Transverse colon (tissue), 4 donors: Measurements from ENCODE around the gene NR3C2. TPM values are rescaled to one million over a fixed set of nuclear protein-coding genes. Genes with fewer than 3 reads are reported as not detected.

Source experiments
- DNase-seq: peaks from one replicate; pipeline ENCODE4 v3.0.0-alpha.2; 2019
- H3K27ac ChIP-seq, 4 donors: fragments of 200-600 bp; sonication (generic); 2 replicates each; pipeline ENCODE4 v1.5.1; 2016 to 2018; ENCODE audit warnings: inconsistent platforms in 4 of 4
- H3K27me3 ChIP-seq: fragments of 200-600 bp; sonication (generic); 2 replicates; pipeline ENCODE4 v1.5.1; 2017; ENCODE audit warnings: inconsistent platforms
- H3K36me3 ChIP-seq, 4 donors: fragments of 200-600 bp; sonication (generic); 2 replicates each; pipeline ENCODE4 v1.5.1; 2017 to 2019; ENCODE audit warnings: inconsistent platforms in 4 of 4
- H3K4me1 ChIP-seq, 4 donors: fragments of 200-600 bp; sonication (generic); 2 replicates each; pipeline ENCODE4 v1.5.1; 2017 to 2020; ENCODE audit warnings: inconsistent platforms in 4 of 4
- H3K4me3 ChIP-seq, 4 donors: fragments of 200-600 bp; sonication (generic); 1 replicate in 1 of 4; 2 replicates in 3 of 4; pipeline versions ENCODE4 v1.5.1 to v1.6.1; 2017 to 2019; ENCODE audit warnings: inconsistent platforms in 4 of 4
- H3K9me3 ChIP-seq, 2 donors: fragments of 200-600 bp; sonication (generic); 2 replicates each; pipeline ENCODE4 v1.5.1; 2017 to 2019; ENCODE audit warnings: inconsistent platforms in 2 of 2
- CTCF ChIP-seq, 5 experiments: fragments of 200-600 bp in 3 of 5; fragments of 450-650 bp in 2 of 5; sonication (generic) in 3 of 5; IDR thresholded peaks; 1 replicate in 2 of 5; 2 replicates in 3 of 5; pipeline ENCODE4 v1.5.1; 2016 to 2017; ENCODE audit warnings: antibody characterized with exemption in 5 of 5, inconsistent platforms in 3 of 5, mild to moderate bottlenecking in 2 of 5, moderate library complexity in 1 of 5
- EP300 ChIP-seq: sonication (generic); formaldehyde crosslinking; IDR thresholded peaks from one replicate; pipeline ENCODE4 v1.6.1; 2017; ENCODE audit warnings: antibody characterized with exemption, low read depth
- POLR2A ChIP-seq: fragments of 450-650 bp; IDR thresholded peaks from one replicate; pipeline ENCODE4 v1.6.1; 2016; ENCODE audit warnings: antibody characterized with exemption, mild to moderate bottlenecking, moderate library complexity
- POLR2AphosphoS5 ChIP-seq, 3 donors: sonication (generic); formaldehyde crosslinking; IDR thresholded peaks; one replicate each; pipeline ENCODE4 v1.6.1; 2016; ENCODE audit warnings: antibody characterized with exemption in 3 of 3
- WGBS, 2 donors: methylation state at CpG; one replicate each; pipeline ENCODE4 v1.1.5; 2018; ENCODE audit warnings: low coverage in 1 of 2; 5-methylcytosine and 5-hydroxymethylcytosine counted together
- in situ Hi-C, 4 donors: fragments of 200-750 bp; cut with MboI; loops; one replicate each; pipeline versions ENCODE4 v1.15.0 to v1.15.1; 2017; ENCODE audit warnings: low sequenced_read_pairs in 3 of 4, low pct_ligation_motif_present in 1 of 4, low pct_unique_long_range_greater_than_20kb in 1 of 4
- intact Hi-C: fragments of 100-400 bp; cut with DNase I; formaldehyde crosslinking; loops from one replicate; pipeline ENCODE4 v1.15.1; 2023; ENCODE audit warnings: low total_unique reads
- total RNA-seq, 4 donors: library from RNA; depleted of rRNA; stranded (reverse); fragments of >200 nt; gene quantifications; one replicate each; pipeline ENCODE4 v1.1.0, GENCODE V29; 2016

Gene NR3C2
- total RNA-seq, 4 donors from 2014 or later = 55.5 to 147 (median 125) TPM

- Histone ChIP-seq H3K27ac (no peak overlapping the region), H3K9me3 (no peaks in the 10 kb centered on the region), H3K4me1 (peaks cover 0 to 10% (median 3%) of the 10 kb centered on the region in 4 donors), H3K4me3 (no peak overlapping the region), H3K36me3 (no peaks in the 10 kb centered on the region), H3K27me3 (no peaks in the 10 kb centered on the region)
- 73 to 83% methylated on average over 1 of the region's 1 CpG for WGBS, 2 donors
- TF ChIP-seq POLR2AphosphoS5 (IDR thresholded peaks at IDR 0.05) (no peak), POLR2A (no peak), CTCF (IDR thresholded peaks at IDR 0.05) (no peak), EP300 (no peak)
- no peak for DNase-seq
- intact Hi-C loops (no loop called here), in situ Hi-C loops (no loop called here)
These were observed 108.9 kb downstream of the NR3C2 start for GRCh38 chr4:148333265-148333664.

GRCh38 chr4:148332486-148332885 is 109.7 kb downstream of the NR3C2 start:
- Histone ChIP-seq H3K4me3 (no peak overlapping the region), H3K27ac (no peak overlapping the region), H3K36me3 (no peaks in the 10 kb centered on the region), H3K4me1 (peaks cover 0 to 10% (median 3%) of the 10 kb centered on the region in 4 donors), H3K9me3 (no peaks in the 10 kb centered on the region), H3K27me3 (no peaks in the 10 kb centered on the region)
- in situ Hi-C loops (no loop called here), intact Hi-C loops (no loop called here)
- DNase-seq = no peak
- TF ChIP-seq EP300 (no peak), POLR2A (no peak), POLR2AphosphoS5 (IDR thresholded peaks at IDR 0.05) (no peak), CTCF (IDR thresholded peaks at IDR 0.05) (no peak)
- 75 to 77% methylated on average over 2 of the region's 2 CpGs for WGBS, 2 donors

- Histone ChIP-seq H3K36me3 (no peaks in the 10 kb centered on the region), H3K27ac (no peak overlapping the region), H3K4me3 (no peak overlapping the region), H3K9me3 (no peaks in the 10 kb centered on the region), H3K27me3 (no peaks in the 10 kb centered on the region), H3K4me1 (peaks cover 0 to 10% (median 3%) of the 10 kb centered on the region in 4 donors)
- TF ChIP-seq EP300 (no peak), POLR2A (no peak), CTCF (IDR thresholded peaks at IDR 0.05) (no peak), POLR2AphosphoS5 (IDR thresholded peaks at IDR 0.05) (no peak)
- intact Hi-C loops = no loop called here
- DNase-seq = no peak
- in situ Hi-C loops = no loop called here
- WGBS, 2 donors = 79 to 92% methylated on average over 3 of the region's 3 CpGs
These were observed 111.5 kb downstream of the NR3C2 start for GRCh38 chr4:148330724-148331123.

- Histone ChIP-seq H3K27ac (no peak overlapping the region), H3K4me3 (no peak overlapping the region), H3K4me1 (peaks cover 0 to 10% (median 3%) of the 10 kb centered on the region in 4 donors), H3K9me3 (no peaks in the 10 kb centered on the region), H3K27me3 (no peaks in the 10 kb centered on the region), H3K36me3 (no peaks in the 10 kb centered on the region)
- TF ChIP-seq POLR2A = no peak
- TF ChIP-seq EP300 = no peak
- TF ChIP-seq CTCF (IDR thresholded peaks at IDR 0.05) = no peak
- no peak for TF ChIP-seq POLR2AphosphoS5 (IDR thresholded peaks at IDR 0.05)
- in situ Hi-C loops = no loop called here
- WGBS, 2 donors = 87% methylated on average over 5 of the region's 5 CpGs
- intact Hi-C loops = no loop called here
- DNase-seq = no peak
These were observed 112.1 kb downstream of the NR3C2 start for GRCh38 chr4:148330161-148330560.
